Fibroblast of lung (primary cell): Measurements from ENCODE around the gene ALOX12B.

Experiments
- EZH2 ChIP-seq: IDR thresholded peaks from 2 replicates; pipeline ENCODE4 v1.5.1; 2012; ENCODE audit warnings: low read length, control low read depth, mild to moderate bottlenecking; ENCODE audit errors: missing control alignments
- TF ChIP-seq, protein P1 (sequence below), 2 donors: IDR thresholded peaks in 1 of 2; conservative IDR thresholded peaks in 1 of 2; 1 replicate in 1 of 2; 2 replicates in 1 of 2; pipeline ENCODE4 v1.5.1; 2011 to 2012; ENCODE audit warnings: low read length in 2 of 2, control low read depth in 1 of 2, inconsistent platforms in 1 of 2, low read depth in 1 of 2, mild to moderate bottlenecking in 1 of 2

DNA sequence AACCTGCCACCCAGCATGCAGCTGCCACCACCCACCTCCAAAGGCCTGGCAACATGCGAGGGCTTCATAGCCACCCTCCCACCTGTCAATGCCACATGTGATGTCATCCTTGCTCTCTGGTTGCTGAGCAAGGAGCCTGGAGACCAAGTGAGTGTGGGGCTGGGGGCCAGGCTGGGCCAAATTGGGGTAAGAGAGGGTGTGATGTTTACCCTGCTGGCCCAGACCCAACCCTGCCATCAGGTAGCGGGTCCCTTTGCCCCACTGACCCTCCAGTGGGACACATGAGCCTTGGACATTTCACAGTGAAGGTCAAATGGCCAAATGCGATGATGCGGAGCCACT lies 39.8 kb downstream of the ALOX12B start:
- TF ChIP-seq, protein P1, sequence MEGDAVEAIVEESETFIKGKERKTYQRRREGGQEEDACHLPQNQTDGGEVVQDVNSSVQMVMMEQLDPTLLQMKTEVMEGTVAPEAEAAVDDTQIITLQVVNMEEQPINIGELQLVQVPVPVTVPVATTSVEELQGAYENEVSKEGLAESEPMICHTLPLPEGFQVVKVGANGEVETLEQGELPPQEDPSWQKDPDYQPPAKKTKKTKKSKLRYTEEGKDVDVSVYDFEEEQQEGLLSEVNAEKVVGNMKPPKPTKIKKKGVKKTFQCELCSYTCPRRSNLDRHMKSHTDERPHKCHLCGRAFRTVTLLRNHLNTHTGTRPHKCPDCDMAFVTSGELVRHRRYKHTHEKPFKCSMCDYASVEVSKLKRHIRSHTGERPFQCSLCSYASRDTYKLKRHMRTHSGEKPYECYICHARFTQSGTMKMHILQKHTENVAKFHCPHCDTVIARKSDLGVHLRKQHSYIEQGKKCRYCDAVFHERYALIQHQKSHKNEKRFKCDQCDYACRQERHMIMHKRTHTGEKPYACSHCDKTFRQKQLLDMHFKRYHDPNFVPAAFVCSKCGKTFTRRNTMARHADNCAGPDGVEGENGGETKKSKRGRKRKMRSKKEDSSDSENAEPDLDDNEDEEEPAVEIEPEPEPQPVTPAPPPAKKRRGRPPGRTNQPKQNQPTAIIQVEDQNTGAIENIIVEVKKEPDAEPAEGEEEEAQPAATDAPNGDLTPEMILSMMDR (conservative IDR thresholded peaks at IDR 0.05 in 1 of 2, IDR thresholded peaks at IDR 0.05 in 1 of 2; ENCODE audit: low read depth in 1 of 2, low read length in 2 of 2), result no peak
- no peak for TF ChIP-seq EZH2
